GM19324 (cell line): ENCODE results near the gene KRT80.

Experiments
- ATAC-seq: cut with Tn5 transposase; IDR thresholded peaks from one replicate; pipeline ENCODE4 v1.9.1; 2021; ENCODE audit warnings: mild to moderate bottlenecking, moderate library complexity; ENCODE audit not compliant: unreplicated experiment, low FRiP score

KRT80 gene

DNA sequence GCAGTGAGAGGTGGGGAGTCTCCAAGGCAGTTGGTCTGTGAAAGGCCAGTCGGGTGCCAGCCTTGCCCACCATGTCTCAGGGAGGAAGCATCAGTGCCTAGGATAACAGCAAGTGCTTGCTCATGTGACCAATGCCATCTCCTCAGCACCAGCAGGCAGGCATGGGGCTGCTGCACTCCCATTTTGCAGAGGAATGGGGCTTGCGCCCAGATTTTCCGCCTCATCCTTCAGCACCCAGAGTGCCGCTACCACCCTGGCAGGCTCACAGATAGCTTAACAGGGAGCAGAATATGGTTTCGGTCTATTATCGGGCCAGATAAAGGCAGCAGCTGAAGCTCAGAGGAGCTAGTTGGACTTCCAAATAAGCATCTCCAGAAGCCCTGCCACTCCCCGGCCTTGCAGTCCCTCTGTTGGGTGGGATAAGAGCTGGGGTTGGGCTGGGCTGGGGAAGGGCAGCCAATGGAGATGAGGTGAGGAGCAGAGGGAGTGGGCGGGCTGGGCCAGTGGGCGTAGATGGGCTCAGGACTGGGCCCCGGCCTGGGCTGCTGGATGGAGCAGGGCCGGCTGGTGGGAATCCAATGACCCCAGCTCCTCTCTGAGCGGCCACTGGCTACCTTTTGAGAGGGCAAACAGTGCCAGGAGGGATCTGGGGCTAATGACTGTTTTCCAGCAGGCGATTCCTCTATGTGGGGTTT, 8.4 kb upstream of the KRT80 start:
- no peak for ATAC-seq

DNA sequence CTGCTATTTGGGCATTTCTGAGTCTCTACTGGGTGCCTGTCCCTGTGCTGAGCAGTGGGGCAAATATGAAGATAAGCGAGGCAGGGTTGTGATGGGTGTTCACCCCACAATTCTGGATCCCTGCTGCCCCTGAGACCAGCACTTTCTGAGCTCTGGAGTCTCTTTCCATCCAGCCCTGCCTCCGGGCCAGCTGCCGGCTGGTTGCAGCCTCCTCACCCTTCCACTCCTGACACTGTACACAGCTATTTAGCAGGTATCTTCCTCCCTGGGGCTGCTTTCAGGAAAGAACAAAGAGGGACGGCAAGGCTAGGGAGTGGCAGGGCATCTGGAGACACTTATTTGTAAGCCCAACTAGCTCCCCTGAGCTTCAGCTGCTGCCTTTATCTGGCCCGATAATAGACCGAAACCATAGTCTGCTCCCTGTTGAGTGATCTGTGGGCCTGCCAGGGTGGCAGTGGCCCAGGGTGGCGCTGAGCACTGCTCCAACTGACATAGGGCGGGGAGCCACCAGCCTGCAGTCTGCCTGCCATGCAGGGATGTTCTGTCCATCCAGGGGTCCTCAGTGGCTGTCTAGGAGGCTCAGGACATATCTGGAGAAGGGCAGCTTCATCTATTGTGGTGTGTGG, 7.6 kb upstream of the KRT80 start:
- ATAC-seq: no peak

DNA sequence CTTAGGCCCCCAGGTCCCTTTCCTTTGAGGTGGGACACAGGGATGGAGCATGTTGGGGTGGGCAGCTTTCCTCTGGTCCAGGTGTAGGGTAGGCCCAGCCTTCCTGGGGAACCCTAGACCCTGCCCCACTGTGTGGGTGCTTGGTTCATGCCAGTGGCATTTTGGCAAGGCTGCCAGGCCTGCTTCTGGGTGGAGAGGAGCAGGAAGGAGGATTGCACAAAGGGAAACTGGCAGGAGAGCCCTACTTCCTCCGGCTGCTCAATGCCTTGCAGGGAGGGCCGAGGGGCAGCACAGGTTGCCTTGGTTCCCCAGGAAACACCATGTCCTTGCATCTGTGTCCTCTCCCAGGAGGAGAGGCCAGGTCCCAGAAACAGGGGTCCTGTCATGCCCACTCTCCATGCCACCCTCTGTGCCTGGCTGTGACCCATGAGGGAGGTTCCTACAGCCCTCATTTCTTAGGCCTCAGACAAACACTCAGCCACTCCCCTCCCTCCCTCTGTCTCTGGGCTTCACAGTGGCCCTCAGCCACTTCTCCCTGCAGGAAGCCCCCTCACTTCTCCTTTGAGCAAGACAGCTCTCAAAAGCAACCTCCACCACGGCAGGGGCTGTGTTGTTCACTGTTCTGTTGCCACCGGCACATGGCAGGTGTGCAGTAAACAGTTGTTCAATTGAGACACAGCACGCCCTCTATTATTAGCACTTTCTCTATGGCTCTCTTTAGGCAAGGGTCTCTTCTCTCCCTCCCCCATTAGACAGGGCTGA, 6.8 kb upstream of the KRT80 start:
- ATAC-seq: no peak

DNA sequence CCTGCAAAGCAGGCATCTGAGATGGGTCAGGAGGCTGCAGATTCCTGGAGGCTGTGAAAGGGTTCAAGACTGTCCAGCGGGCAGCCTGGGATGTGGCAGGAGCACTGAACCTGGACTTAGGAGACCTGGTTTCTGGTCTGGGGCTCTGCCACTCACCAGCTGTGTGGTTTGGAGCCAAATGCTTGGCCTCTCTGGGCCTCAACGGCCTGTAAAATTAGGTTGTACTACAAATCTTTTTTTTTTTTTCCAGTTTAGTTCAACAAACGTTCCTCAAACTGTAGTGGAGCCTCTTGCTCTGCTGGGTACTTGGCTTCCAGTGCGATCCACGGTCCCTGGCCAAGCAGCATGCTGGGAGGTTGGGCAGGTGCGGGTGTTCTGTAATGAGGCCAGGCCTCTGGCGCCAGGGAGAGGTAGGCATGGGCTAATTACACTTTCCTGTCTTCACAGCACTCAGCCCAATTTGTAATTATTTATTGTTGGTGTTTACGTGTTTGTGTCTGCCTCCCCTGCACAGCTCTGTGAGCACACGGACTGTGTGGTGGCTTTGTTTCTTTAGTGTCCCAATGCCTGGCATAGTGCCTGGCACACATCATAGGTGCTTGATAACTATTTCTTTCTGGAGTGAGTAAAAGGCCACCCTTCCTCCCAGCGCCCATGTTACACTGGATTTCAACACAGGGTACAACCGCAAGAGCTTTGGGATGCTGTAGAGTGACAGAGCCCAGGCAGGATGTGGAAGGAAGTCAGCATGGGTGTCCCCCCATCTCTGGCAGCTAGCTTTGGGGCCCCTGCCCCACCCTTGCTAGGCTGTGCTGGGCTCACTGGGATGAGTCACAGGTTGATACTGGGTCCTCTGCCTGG, 5.8 kb upstream of the KRT80 start:
- no peak for ATAC-seq

DNA sequence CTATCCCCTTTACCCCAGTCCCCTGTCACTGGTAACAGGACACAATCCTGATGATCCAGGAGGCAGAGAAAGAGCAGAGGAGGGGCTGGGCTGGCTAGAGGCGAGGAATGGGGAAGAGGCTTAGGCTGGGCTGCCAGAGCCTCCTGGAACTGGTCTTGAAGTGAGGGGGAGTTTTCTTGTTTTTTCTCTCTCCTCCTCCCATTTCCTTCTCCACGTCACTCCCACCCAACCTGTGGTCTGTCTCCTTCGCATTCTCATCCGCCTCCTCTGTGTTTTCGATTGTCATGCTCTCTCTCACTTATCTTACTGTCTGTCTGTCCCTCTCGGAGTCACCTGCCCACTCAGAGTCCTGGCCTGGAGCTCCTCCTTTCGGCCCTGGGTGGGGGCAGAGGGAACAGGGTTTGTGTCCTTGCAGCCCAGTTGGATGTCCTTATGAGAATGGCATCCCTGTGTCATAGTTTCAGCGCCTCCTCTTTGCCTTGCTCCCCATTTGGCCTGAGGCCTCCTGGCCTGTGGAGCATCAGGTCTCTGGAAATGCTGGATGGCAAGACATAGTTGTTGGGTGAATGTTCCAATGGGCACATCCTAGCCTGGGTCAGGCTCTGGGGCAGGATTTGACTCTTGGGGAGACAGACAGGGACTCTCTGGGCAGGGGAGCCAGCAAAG, 3.4 kb upstream of the KRT80 start:
- ATAC-seq: no peak

DNA sequence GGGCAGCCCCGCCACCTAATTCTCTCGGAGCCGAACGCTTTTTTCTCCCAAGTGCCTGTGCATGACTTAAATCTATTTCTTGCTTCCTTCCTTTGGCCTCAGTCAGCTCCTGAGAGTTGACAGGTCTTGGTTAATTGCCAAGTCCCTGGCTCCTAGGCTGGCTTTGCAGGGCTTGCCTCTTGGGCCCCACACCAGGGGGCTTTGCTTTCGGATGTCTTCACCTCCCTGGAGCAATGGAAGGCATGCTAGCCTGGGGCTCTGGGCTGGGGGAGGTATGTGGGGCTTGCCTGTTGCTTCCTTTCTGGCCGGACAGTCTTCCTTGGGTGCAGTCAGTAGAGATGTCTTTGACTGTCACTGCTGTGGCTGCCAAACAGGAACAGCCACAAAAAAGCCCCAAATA, 2.2 kb upstream of the KRT80 start:
- ATAC-seq: no peak

DNA sequence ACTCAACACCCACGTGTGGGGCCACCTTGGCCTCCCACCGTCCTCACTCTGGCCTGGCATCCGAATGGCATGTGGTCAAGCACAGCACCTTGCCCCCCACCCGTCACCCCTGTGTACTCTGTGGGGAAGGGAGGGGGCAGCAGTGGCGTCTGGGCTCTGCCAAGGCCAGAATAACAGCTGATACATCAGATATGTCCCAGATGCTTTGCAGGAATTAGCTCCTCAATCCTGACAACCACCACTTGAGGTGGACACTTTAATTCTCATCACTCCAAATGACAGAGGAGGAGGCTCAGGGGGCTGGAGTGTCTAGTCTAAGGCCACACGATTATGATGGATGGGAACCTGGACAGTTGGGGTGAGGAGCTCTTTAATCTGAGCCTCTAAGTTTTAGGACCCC, 1.7 kb upstream of the KRT80 start:
- ATAC-seq: no peak

DNA sequence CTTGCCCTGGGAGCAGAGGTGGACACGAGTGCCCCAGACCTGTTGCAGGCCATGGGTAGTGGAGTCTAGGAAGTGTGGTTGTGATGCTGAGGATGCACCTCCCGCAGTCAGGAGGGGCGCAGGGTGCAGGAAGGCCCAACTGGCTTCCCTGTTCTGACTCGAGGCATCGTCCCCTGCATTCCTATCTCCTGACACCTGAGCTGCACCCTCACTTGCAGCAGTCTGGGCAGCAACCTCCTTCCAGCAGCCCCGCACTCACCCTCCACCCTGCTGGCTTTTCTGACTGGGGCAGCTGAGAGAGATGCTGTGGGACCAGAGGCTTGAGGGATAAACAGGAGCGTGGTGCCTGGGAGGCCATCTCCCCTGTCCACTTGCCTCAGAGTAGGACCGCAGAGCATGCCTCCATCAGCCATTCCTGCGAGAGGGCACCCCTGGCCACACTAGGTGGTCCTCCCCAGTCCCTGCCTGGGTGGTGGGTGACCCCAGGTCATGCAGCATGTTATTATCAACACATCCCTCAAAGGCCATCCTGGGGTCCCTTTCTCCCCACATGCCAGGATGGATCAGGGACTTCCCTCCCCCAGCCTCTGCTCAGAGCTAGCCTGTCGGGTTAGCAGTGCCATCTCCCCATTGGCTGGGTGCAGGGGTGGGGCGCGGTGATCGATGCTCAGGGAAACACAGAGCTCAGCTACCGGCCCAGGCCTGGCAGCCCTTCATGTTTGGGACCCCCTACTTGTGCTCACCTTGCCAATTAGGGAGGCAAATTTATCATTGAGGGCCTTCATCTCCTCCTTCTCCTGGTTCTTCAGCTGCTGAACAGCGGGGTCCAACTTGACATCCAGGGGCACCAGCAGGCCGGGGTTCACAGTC, 719 bp downstream of the KRT80 start:
- ATAC-seq: no peak

DNA sequence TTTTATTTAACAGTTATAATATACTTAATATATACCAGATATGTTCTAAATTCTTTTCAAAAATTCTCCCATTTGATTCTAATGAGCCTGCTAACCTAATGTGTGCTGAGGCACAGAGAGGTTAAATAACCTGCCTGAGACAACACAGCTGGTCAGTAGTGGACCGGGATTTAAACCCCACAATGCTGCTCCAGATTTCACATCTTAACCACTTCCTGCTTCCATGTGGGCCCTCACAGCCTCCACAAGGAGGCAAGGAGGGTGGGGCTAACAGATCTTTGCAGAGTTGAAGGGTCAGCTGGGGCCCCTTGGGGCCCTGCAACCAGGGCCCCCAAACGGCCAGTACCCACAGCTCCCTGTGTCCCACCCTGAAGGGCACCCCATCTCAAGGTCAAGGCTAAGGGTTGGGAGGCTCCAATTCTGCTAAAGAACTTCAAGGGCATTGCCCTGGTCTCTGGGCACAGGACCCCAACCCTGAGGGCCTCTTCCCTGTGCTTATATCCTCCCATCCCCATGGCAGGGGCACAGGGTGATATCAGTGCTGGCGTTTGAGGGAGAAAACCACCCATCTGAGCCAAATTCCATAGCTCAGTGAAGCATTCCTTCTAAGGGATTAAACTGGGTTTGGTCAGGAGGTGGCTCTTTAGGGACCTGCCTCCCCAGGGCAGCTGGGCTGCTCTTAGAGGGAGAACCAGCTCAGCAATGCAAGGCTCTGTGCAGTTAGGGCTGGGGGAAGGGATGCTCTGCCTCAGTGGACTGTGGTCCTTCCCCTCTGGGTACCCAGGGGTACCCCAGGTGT, 2.2 kb downstream of the KRT80 start:
- ATAC-seq: no peak

DNA sequence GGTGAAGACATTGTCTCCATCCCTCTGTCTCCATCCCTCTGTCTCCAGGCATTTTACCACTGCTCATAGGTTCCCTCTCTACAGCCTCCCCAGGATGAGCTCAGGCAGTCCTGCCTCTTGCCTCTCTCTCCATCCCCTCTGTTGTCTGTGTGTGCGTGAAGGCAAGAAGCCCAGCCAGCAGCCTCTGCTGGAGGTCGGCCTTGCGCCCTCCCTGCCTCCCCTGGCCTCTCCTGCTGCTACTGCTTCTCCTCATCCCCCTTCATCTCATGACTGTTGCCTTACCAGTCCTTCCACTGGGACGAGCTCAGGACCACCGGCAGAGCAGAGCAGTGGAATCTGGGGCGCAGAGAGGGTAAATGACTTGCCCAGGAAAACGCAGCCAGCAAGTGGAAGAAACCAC, 3.2 kb downstream of the KRT80 start:
- no peak for ATAC-seq

DNA sequence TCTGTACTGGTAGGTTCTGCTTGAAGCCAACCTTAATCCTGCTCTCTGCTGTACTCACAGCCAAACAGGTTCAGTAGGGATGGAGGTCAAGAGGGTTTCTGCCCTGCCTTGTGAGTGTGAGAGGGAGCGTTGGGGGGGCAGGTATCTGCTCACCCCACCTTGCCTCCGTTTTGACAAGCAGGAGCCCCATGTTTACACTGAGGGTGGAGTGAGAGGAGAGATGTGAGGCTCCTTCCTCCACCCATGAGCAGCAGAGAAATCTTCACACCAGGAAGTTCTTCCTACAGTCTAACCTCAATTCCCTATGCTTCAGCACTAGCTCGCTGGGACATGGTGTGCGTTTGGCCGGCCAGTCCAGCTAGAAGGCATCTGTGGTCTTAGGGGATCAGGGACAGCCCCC, 4.2 kb downstream of the KRT80 start:
- no peak for ATAC-seq

DNA sequence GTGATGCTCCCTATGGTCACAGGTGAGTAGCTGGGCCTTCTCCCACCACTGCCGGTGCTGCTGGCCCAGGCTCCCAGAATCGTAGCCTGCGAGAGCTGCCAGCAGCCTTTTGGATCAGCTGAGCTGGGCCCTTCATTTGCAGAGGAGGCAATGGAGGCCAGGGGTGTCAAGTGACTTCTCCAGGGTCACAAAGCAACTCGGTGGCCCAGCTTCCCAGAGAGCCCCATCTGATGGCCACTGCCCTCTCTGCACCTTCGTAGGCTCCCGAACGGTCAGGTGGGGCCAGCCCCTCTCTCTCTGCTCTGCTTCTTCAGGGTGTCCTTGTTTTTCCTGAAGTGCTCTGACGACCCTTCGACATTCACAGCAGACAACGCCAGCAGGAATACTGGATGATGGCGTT, 4.6 kb downstream of the KRT80 start:
- ATAC-seq: no peak

DNA sequence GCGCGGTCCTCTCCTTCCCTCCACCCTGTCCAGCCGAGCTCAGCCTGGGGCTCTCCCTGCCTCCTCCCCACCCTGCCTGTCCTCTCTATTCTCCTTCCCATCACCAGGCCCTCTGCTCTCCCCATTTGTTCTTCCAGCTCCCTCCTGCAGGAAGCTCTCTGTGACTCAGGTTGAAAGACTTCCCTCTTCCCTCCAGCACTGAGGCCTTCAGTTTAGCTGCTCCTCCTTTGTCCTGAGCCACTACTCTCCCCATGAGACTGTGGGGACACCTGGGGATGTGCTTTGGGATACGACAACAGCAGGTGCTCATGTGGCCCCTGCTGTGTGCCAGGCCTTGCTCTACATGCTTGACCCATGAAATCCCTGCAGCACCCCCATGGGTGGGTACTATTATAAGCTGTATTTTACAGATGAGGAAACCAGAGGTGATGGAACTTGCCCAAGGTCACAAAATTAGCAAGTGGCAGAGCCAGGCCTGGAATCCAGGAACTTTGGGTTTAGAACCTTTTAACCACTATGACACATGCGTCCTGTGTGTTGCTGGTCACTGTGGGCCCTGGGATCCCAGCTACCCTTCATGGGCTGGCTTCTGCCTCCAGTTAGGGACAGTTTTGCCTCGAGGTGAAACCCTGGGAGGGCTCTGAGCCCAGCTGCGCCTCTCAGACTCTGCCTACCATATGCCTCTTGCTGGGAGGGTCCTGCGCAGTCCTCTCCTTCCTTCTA, 5.5 kb downstream of the KRT80 start:
- no peak for ATAC-seq

DNA sequence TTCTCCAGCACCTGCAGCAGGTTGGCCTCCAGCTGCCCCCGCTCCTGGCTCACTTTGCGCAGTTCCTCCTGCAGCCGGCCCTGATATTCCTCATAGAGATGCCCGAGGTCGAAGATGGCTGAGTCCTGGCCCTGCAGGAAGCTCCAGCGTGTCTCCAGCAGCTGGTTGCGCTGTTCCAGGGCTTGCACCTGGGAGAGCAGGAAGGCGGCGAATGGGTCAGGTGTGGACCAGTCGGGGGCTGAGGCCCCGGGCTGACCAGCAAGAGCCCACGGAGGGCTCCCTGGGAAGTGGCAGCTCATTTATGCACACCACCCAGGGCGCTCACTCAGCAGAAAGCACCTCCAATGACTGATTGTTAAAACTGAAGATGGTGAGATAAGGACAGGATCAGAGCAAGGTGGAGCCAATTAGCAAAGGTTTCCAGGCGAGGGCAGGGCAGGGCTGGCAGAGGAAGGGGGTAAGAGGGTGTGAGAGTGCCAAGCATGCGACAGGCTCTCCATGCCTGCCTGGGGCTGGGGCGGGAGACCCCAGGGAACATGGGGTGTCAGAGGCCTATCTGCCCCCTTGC, 6.3 kb downstream of the KRT80 start:
- no peak for ATAC-seq

DNA sequence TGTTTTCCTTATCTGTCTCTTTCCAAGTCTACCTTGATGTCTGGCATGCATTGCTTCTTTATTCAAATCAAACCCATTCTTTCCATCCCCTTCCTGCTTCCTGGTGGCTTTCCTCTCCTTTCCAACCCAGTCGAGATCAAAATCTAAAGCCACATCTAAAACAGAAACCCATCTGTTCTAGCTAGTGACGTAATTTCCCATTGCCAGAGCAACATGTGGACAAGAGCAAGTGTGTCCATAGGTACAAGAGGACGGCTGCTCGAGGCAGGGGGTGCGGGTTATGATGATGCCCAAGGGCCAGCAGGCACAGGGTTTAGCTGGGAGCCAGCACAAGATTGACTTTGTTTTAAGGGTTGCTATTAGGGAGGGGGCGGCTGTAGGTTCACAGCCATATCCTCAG, 7.0 kb downstream of the KRT80 start:
- no peak for ATAC-seq

DNA sequence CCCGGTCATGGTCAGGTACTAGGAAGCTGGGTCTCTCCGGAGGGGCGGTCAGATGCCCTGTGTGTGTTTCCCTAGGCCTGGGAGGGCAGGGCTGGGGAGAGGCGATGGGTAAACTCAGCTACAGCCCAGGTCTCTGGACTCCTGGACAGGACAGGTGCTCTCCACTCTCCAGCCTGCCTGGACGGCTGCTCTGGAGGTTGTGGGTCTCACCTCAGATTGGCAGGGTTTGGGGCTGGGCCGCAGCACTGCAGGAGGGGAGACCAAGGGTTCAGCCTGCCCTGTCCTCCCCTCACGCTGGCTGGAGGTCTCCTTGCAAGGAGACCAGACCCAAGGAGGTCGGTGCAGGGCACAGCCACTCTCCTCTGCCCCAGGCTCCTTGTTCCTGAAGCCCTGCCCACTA, 7.8 kb downstream of the KRT80 start:
- no peak for ATAC-seq

DNA sequence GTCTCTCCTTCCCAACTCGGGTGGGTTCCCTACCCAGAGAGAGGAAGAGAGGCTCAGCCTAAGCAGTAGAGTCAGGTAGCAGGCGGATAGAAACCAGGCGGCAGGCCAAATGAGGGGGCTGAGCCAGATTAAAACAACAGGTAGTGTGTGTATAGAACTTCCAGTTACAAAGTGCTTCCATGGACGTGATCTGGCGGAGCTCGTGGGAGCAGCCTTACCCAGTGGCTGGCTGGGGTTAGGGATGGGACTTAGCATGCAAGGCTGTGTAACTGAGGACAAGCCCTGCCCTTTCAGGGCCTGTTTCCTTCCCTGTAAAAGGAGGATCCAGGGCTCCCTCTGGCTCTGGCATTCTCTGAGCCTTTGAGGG, 8.3 kb downstream of the KRT80 start:
- ATAC-seq: no peak
